GM19035 (cell line): ENCODE results near the gene ECE1.
"Not testable (repeated sequence)": the region's sequence is repeated elsewhere in the genome, so short reads cannot be mapped to it uniquely, and the experiment has no call there.

Experiments
- ATAC-seq: cut with Tn5 transposase; IDR thresholded peaks from one replicate; pipeline ENCODE4 v1.9.1; 2021; ENCODE audit not compliant: unreplicated experiment

Gene ECE1

DNA sequence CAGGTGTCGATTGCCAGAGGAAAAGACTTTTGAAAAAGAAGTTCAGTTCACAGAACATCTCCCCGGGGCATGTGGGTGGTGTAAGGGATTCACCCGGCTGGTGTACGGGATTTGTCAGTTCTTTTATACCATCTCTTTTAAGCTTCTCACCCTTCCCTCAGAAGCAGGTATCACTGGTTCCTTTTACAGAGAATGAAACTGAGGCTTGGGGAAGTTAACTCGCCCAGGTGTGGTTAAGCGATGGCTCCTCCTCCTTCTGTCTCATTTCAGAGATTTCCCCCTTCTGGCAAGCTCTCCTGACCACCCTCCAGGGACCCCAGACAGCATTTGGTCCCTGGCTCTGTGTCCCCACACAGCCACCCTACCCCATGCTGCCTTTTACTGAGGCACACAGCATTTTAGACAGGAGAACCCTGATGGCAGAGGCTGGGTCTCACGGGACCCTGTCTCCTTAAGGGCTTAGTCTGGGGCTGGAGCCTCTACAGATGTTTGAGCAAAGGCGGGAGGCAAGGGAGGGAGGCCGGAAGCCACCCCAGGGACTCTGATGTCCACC is 2.8 kb upstream of the ECE1 start:
- ATAC-seq = peak; percentile 35

DNA sequence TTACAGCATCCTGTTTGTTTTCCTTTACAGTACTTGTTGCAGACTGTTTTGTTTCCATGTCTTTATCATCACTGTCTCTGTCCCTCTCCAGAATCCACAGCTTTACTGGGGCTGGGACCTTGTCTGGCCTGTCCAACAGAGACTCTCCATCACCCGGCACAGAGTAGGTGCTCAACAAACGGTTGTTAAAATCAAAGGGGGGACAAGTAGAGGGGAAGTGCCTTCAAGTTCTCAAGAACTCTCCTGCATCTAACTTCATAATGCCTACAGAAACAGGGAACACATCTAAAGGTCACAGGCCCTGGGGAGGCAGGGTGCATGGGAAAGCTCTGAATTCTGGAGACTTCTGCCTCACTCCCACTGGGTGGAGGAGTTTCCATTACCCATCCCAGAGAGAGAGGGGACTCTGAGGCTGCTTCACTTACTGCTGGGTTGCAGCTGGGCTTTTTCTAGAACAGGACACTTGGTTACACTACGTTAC is 2.3 kb upstream of the ECE1 start:
- ATAC-seq = no peak

DNA sequence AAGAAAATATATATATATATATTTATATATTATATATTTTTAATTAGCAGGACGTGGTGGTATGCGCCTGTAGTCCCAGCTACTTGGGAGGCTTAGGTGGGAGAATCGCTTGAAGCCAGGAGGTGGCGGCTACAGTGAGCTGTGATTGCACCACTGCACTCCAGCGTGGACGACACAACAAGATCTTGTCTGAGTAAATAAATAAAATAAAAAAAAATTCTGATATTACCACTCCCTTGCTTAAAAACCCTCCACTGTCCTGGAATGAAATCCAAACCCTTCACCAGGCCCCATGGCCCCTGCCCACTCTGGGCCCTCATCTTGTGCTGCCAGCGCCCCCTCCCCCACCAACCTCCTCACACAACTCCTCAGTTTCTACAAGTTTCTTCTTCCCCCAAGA is 1.7 kb upstream of the ECE1 start:
- ATAC-seq = no peak

DNA sequence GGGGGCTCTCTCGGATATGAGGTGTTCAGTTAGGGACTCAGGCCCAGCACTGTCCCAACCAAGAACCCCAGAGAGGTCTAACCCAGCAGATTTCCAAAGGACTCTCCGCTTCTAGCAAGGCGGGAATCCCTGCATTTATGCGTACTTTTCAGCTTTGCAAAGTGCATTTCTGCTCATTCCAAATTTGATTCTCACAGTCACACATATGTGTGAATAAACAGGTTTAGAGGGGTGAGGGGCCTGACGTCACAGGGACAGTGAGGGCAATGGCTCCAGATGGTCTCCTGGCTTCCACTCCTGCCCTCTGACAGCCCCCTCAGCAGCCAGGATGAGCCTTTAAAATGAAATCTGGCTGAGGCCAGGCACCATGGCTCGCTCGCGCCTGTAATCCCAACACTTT is 921 bp upstream of the ECE1 start:
- no peak for ATAC-seq

DNA sequence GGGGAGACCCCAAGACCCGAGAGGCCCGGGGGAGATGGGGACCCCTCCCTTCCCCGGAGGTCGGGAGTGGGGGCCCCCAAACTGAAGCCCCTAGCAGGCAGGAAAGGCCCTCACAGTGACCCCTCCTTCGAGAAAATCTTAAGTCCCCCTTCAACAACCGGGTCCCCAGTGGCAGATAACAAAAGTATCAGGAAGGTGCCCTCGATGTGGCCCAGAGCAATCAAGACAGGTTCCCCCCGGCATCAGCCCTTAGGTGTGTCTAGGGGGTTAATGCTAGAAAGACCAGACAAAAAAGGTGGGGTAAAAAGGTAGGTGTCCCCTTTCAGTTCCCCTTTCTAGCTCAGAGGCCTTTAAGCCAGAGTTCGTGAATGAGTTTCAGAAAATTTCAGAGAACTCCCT is 282 bp upstream of the ECE1 start:
- no peak for ATAC-seq

DNA sequence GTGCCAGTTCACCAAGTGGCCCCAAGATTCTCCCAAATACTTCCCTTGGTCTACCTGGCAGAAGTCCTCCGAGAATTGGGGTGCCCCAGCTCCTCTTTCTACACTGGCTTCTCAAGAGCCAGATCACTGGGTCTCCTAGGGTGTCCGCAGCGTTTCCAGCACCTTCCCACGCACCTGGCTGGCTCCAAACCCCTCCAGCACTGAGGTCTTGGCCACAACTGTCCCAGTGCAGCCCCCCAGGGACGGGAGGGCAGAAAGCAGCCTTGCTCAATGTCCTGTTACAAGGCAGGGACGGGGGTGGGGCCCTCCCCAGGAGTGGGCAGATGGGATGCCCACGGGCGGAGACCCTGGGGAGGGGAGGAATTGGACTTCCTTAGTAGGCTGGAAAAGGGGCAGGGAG is 1.1 kb downstream of the ECE1 start:
- no peak for ATAC-seq

DNA sequence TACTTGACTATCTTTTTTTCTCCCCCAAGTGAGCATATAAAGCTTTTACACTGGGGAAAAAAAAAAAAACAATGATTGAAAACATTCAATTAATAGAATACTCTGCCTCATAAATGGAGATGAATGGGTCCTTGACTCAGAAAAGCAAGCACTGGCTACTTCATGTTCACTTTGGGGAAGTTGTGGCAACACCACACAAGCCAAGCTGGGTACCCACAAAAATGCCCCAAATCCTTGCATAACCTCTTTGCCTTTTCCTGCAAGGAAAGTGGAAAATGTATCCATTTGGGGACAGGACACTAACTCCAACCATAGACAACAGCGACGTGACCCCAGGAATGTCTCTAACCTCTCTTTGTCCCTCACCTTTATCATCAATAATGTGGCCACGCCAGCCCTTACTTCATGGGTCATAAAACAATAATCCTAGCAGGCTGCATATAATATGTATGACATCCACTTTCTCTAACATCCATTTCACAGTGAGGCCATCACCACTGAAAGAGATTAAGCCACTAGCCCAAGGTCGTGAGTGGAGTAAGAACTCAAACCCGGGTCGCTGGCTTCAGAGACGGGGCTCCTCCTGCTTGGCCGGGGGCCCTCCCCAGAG is 2.3 kb downstream of the ECE1 start:
- no peak for ATAC-seq

DNA sequence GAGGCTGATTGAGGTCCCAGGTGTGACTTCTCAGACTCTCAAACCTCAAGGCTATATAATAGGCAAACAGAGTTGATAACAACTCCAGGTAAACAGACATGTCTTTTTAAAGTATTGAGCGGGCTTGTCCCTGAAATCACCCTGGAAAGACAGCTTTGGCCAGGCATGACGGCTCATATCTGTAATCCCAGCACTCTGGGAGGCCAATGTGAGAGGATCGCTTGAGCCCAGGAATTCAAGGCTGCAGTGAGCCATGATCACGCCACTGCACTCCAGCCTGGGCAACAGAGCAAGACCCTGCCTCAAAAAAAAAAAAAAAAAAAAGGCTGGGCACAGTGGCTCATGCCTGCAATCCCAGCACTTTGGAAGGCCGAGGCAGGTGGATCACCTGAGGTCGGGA is 4.9 kb downstream of the ECE1 start:
- not testable (repeated sequence) for ATAC-seq

DNA sequence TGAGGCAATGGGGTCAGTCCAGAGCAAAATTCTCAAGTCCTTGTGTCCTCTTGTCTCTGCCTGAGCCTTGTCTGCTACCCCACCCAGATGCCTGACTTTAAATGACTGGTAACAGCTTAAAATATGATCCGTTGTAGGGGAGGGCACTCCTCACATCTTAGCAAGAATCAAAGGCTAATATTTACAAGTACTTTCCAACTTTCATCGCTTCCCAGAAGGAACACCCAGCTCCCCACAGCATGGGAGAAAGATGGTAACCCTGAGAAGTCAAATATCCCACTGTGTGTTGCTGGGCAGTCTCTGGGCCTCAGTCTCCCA is 5.2 kb downstream of the ECE1 start:
- no peak for ATAC-seq

DNA sequence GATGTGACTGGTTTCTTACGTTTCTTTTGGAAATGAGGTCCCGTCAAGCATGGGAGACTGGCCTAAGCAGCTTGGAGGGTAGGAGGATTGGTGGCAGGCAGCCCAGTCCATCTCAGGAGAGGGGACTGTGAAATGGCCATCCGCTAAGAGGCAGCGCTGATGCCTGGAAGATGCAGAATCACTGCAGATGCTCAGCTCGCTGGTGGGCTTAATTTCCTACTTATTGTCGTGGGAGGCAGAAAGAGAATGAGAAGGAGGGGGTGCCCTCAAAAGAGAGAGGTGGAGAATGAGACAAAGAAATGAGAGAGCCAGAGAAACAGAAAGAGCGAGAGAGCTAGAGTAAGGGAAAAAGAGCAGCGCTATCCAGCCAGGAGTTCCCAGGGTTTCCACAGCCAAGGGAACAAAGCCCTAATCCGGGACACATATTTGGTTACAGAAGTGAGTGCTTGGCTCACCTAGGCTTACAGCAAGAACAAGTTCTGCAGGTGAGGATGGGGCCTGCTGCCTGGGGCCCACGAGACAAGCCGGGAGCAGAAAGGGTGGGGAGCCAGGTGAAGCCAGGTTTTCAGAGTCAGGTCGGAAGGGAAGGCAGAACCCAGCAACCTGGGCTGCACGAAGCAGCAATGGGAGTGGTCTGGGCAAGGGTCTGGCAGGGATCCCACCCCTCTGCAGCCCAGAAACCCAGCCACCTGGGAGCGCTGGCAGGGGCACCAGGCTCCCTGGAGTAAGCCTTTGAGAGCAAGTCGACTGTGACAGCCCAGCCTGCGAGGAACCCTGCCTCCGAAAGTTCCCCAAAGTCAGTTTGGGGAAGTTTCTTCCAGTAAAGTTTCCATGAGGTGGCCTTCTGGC is 5.8 kb downstream of the ECE1 start:
- no peak for ATAC-seq

DNA sequence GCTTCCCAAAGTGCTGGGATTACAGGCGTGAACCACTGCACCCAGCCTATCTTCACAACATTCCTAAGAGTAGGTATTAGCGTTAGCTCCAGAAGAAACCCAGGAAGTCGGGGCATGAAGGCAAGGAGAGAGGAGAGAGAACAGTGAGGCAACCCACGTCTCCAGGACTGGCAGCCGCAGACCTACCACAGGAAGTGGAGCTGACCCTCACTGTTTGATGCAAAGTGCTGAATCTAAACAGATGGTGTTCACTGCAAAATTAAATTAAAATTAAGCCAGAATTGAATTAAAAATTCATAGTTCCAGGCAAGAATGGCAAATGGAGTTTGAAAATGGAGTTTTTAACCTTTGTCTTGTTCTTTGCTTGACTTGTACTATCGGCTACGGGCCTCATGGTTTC is 6.7 kb downstream of the ECE1 start:
- no peak for ATAC-seq

DNA sequence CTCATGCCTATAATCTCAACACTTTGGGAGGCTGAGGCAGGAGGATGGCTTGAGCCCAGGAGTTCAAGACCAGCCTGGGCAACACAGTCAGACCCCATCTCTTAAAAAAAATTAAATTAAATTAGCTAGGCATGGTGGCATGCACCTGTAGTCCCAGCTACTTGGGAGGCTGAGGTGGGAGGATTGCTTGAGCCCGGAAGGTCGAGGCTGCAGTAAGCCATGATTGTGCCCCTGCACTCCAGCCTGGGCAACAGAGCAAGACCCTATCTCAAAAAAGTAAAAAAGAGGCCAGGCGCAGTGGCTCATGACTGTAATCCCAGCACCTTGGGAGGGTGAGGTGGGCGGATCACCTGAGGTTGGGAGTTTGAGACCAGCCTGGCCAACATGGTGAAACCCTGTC is 8.2 kb downstream of the ECE1 start:
- not testable (repeated sequence) for ATAC-seq

DNA sequence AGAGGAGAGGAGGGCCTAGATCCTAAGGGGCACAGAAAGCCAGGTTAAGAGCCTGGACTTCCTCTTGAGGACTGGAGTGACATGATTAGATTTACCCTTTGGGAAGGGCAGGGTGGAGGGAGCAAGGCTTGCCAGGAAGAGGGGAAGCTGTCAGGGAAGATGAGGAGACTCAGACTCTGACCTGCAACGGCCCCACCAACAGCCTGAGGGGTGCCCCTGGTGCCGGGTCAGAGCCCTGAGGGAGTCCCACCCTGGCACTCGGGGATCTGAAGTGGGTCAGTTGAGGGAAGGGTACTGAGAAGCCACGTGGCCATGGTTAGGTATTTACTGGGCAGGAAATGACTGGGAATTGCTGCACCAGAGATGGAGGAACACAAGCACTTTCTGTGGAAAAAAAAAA is 9.8 kb downstream of the ECE1 start:
- no peak for ATAC-seq

DNA sequence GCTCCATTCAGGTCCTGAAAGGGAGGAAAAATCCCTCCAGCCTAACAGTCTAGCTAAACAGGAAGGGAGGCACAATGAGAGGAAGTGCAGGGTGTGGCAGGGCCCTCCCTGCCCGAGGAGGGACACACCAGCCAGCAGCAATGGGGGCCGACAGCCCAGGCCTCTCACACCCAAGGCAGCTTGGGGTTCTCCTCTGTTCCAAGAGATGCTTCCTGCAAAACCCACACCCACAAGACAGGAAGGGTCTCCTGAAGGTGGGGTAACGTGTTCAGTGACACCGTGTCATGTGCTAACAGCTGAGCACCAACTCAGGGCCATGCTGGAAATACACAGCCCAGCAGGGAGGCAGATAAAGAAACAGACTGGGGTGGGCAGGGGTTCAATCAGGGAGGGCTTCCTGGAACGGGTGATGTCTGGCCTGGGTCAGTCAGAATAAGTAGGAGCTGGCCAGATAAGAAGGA is 10.2 kb downstream of the ECE1 start:
- no peak for ATAC-seq

DNA sequence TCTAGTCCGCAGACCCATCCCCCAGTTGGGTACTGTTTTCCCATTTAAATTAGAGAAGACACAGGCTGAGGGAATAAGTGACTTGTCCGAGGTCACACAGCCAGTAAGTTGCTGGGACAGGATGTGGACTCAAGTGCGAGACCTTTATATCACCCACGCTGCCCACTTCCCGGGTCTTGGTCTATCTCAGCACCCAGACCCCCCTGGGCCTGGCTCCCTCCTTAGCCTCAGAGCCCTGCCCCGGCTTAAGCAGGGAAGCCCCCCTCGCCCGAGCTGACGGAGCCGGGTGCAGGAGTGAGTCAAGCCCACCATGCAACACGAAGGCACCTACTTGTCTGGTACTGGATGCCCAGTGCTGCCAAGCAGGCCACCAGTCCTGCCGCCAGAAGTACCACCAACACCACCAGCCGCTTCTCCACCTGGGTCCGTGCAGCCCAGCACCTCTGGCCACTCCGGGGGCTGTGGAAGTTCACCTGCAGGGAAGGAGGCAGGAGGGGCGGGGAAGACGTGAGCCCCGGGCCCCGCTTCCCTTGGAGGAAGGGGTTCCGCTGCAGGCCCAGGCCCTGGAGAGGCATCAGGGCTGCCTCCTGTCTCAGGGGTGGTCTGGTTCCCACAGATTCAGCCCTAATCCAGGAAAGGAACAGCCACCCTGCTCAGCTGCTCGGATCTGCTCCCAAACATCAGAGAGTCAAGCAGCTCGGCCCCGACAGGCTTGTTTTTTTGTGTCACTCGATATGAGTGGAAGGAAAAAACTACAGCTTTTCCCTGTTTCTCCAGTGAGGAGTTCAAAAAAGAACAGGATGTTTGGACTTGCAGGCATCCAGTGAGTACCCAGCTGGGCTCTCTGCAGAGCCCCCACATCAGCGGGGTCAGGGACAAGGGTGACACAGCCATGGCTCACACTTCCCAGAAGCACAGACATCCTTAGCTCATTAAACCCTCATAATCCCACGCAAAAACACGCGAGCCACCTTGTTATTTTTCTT is 11.1 kb downstream of the ECE1 start:
- no peak for ATAC-seq

DNA sequence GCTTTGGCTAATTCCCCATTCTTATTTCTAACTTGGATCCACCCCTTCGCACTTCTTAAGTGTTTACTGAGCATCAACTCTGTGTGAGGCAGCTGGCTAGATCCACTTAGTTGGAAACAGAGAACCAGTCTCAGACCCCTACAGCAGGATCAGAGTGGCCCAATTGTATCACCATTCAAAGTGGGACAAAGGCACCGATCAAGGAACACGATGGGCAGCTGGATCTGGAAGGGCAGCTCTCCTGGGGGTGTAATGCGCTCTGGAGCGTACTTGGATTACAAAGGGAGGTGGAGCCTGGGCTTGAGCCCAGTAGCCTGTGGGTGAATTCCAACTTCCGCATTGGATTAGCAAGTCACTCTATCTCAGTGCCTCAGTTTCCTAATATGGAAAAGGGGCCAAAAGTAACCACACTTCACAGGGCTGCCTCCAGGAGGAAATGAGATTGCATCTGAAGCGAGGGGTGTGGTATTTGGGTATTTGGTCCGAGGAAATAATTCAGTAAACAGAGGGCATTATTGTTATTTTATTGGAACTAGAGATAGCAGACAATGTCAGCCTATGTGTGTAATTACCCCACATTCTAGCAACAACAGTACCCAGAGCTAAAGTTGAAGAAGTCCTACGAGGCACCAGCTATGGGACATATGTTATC is 11.9 kb downstream of the ECE1 start:
- ATAC-seq = no peak

DNA sequence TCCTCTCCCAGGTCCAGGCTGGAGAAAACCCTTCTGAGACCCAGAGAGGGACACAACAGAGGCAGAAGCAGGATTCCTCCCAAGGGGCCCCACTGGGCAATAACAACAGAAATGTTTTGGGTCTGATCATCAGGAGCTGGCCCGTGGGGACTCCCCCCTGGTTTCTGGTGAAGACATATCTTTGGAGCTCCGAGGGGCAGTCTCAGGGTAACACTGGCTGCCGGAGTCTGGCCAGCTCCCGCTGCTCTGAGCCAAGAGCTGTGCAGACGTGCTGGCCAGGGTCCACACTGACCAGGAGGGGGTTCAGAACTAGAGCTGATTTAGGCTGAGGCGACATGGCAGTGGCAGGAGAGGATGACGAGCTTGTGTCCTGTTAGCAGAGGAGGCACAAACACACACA is 13.1 kb downstream of the ECE1 start:
- no peak for ATAC-seq

DNA sequence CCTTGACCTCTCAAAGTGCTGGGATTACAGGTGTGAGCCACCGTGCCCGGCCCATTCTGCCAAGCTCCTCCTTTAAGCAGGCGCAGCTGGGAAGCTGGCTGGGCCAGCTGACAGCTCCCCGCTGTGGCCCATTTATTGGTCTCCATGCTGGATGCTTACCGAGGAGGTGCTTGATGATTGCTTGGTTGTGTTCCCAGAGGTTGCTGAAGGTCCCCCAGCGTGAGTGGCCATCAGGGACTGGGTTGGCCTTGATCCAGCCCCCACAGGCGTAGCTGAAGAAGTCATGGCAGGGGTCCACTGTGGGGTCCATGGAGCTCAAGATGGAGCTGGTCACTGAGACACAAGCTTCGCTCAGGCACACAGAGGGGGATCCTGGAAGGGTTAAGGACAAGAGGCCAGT is 17.7 kb downstream of the ECE1 start:
- ATAC-seq = no peak

DNA sequence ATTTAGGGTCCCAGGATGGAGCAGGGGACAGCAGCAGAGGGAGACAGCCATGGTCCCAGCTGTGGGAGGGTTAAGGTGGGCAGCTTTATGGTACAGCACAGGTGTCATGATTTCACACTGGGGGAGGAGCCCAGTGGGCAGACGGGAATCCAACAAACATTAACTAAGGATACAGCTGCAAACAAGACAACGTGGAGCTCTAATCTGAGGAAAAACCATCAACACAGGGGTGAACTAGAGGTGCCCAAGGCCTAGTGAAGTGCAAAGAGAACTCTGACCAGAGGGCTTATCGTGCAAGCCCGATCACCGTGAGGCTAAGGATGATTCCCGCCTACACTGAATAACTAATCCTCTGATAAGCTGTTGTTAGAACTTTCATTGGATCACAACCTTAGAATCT is 18.7 kb downstream of the ECE1 start:
- ATAC-seq = no peak

DNA sequence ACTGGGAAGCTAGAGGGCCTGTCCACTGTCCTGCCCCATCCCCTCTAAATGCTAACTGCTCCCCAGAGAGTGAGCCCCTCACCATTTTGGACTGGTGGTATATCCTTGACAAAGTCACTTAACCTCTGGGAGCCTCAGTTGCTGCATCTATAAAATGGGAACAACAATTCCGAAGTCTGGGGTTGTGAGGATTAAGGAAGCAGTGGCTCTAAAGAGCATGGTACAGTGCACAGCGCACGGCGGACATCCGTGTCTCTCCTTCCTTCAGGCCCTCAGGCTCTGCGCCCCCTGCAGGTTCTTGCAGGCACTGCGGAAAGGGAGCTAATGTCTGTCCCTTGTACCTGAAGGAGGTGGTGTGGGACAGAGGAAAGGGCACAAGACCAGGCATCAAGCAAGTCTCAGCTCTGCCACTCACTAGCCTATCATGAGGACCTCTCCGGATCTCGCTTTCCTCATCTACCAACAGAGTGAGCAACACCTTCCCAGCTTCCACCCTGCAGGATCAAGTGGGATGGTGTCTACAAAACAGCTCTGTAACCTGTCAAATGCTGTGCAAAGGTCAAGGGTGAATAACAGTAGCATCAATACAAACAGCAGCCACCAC is 20.1 kb downstream of the ECE1 start:
- ATAC-seq = no peak
